H9 (cell line): ENCODE results near the gene YWHAH. TPM values are rescaled to one million over a fixed set of nuclear protein-coding genes. Genes with fewer than 3 reads are reported as not detected.

Experiments
- DNase-seq: peaks from one replicate; pipeline ENCODE4 v3.0.0-alpha.2; 2017
- H2AFZ ChIP-seq: one replicate; pipeline ENCODE4 v1.6.1; 2013; ENCODE audit warnings: mild to moderate bottlenecking, low read length, control low read depth, moderate library complexity
- H2AK5ac ChIP-seq: 2 replicates; pipeline ENCODE4 v1.6.1; 2013; ENCODE audit warnings: low read length, control low read depth, mixed read lengths; ENCODE audit not compliant: insufficient read length
- H2BK120ac ChIP-seq: one replicate; pipeline ENCODE4 v1.6.1; 2013; ENCODE audit warnings: low read depth, mild to moderate bottlenecking, low read length, control low read depth, inconsistent platforms; ENCODE audit not compliant: poor library complexity, severe bottlenecking
- H2BK12ac ChIP-seq: 2 replicates; pipeline ENCODE4 v1.6.1; 2013; ENCODE audit warnings: low read length, control low read depth, mixed read lengths, low read depth; ENCODE audit not compliant: insufficient read length
- H2BK15ac ChIP-seq: 2 replicates; pipeline ENCODE4 v1.6.1; 2013; ENCODE audit warnings: low read depth, low read length, control low read depth
- H2BK20ac ChIP-seq: one replicate; pipeline ENCODE4 v1.6.1; 2013; ENCODE audit warnings: low read depth, mild to moderate bottlenecking, low read length, control low read depth, inconsistent platforms; ENCODE audit not compliant: poor library complexity, severe bottlenecking
- H2BK5ac ChIP-seq: 2 replicates; pipeline ENCODE4 v1.6.1; 2013; ENCODE audit warnings: low read length, control low read depth, mixed read lengths; ENCODE audit not compliant: insufficient read length
- H3K14ac ChIP-seq: 2 replicates; pipeline ENCODE4 v1.6.1; 2013; ENCODE audit warnings: low read length, control low read depth; ENCODE audit not compliant: insufficient read depth
- H3K18ac ChIP-seq: 2 replicates; pipeline ENCODE4 v1.6.1; 2013; ENCODE audit warnings: low read depth, mild to moderate bottlenecking, mixed read lengths, low read length, control low read depth; ENCODE audit not compliant: insufficient read length
- H3K23ac ChIP-seq: 2 replicates; pipeline ENCODE4 v1.6.1; 2013; ENCODE audit warnings: low read length, control low read depth, mixed read lengths, low read depth; ENCODE audit not compliant: insufficient read length
- H3K23me2 ChIP-seq: 2 replicates; pipeline ENCODE4 v1.6.1; 2013; ENCODE audit warnings: low read depth, mild to moderate bottlenecking, mixed read lengths, low read length, control low read depth; ENCODE audit not compliant: insufficient read length, poor library complexity, severe bottlenecking
- H3K27ac ChIP-seq: 2 replicates; pipeline ENCODE4 v1.5.1; 2013; ENCODE audit warnings: low read length, control low read depth, mixed read lengths, low read depth; ENCODE audit not compliant: insufficient read length
- H3K27me3 ChIP-seq: 2 replicates; pipeline ENCODE4 v1.6.1; 2013; ENCODE audit warnings: low read length, control low read depth, inconsistent platforms; ENCODE audit not compliant: insufficient read depth
- H3K4ac ChIP-seq: 2 replicates; pipeline ENCODE4 v1.6.1; 2013; ENCODE audit warnings: low read depth, mild to moderate bottlenecking, control low read depth, inconsistent platforms, low read length, moderate library complexity
- H3K4me1 ChIP-seq: 2 replicates; pipeline ENCODE4 v1.6.1; 2013; ENCODE audit warnings: low read length, control low read depth, inconsistent platforms; ENCODE audit not compliant: insufficient read depth
- H3K4me2 ChIP-seq: 2 replicates; pipeline ENCODE4 v1.6.1; 2013; ENCODE audit warnings: low read length, control low read depth, mixed read lengths; ENCODE audit not compliant: insufficient read length, insufficient read depth
- H3K56ac ChIP-seq: 2 replicates; pipeline ENCODE4 v1.6.1; 2013; ENCODE audit warnings: low read depth, mild to moderate bottlenecking, mixed read lengths, low read length, control low read depth; ENCODE audit not compliant: insufficient read length
- H3K79me1 ChIP-seq: 2 replicates; pipeline ENCODE4 v1.6.1; 2013; ENCODE audit warnings: low read depth, mild to moderate bottlenecking, moderate library complexity, low read length, control low read depth, inconsistent platforms; ENCODE audit not compliant: insufficient read depth, poor library complexity, severe bottlenecking
- H3K79me2 ChIP-seq: 2 replicates; pipeline ENCODE4 v1.6.1; 2013; ENCODE audit warnings: low read length, control low read depth, inconsistent platforms; ENCODE audit not compliant: insufficient read depth
- H3K9ac ChIP-seq: 2 replicates; pipeline ENCODE4 v1.6.1; 2013; ENCODE audit warnings: low read length, control low read depth, mixed read lengths; ENCODE audit not compliant: insufficient read length; ENCODE audit errors: extremely low read depth
- H3K9me3 ChIP-seq: one replicate; pipeline ENCODE4 v1.6.1; 2013; ENCODE audit warnings: low read depth, low read length, inconsistent platforms; ENCODE audit not compliant: control insufficient read depth
- H3T11ph ChIP-seq: one replicate; pipeline ENCODE4 v1.6.1; 2013; ENCODE audit warnings: mild to moderate bottlenecking, low read length, control low read depth, inconsistent platforms
- H4K20me1 ChIP-seq: one replicate; pipeline ENCODE4 v1.6.1; 2013; ENCODE audit not compliant: control insufficient read depth, insufficient read length, insufficient read depth
- H4K5ac ChIP-seq: 2 replicates; pipeline ENCODE4 v1.6.1; 2013; ENCODE audit warnings: low read depth, mild to moderate bottlenecking, mixed read lengths, low read length, control low read depth; ENCODE audit not compliant: insufficient read length
- H4K8ac ChIP-seq: replicated peaks from 2 replicates; pipeline ENCODE4 v1.6.1; 2013; ENCODE audit warnings: low read length, control low read depth, mixed read lengths, low read depth; ENCODE audit not compliant: insufficient read length
- H4K91ac ChIP-seq: 2 replicates; pipeline ENCODE4 v1.6.1; 2013; ENCODE audit warnings: low read depth, mild to moderate bottlenecking, moderate library complexity, mixed read lengths, low read length, control low read depth; ENCODE audit not compliant: insufficient read length
- H3K27ac Mint-ChIP-seq, 3 experiments: 2 replicates in 2 of 3; 3 replicates in 1 of 3; pipeline ENCODE4 v1.8.0; 2020 to 2021; ENCODE audit warnings: mixed read lengths in 3 of 3, mild to moderate bottlenecking in 1 of 3, moderate library complexity in 1 of 3
- H3K27me3 Mint-ChIP-seq: 2 replicates; pipeline ENCODE4 v1.8.0; 2021; ENCODE audit warnings: low read depth, mild to moderate bottlenecking, moderate library complexity, mixed read lengths
- H3K36me3 Mint-ChIP-seq, 3 experiments: 2 replicates in 2 of 3; 3 replicates in 1 of 3; pipeline ENCODE4 v1.8.0; 2020 to 2021; ENCODE audit warnings: low read depth in 3 of 3, mixed read lengths in 3 of 3; ENCODE audit not compliant: insufficient read depth in 1 of 3
- H3K4me1 Mint-ChIP-seq, 2 experiments: 2 replicates each; pipeline ENCODE4 v1.8.0; 2020; ENCODE audit warnings: mixed read lengths in 2 of 2
- H3K4me3 Mint-ChIP-seq, 2 experiments: 2 replicates in 1 of 2; 3 replicates in 1 of 2; pipeline ENCODE4 v1.8.0; 2020 to 2021; ENCODE audit warnings: mild to moderate bottlenecking in 2 of 2, mixed read lengths in 2 of 2, moderate library complexity in 1 of 2
- H3K9me3 Mint-ChIP-seq, 2 experiments: 2 replicates in 1 of 2; 3 replicates in 1 of 2; pipeline ENCODE4 v1.8.0; 2020; ENCODE audit warnings: mild to moderate bottlenecking in 2 of 2, mixed read lengths in 2 of 2, moderate library complexity in 1 of 2
- WGBS: extraction: QIAGEN DNeasy Blood & Tissue Kit; methylation state at CpG from one replicate; pipeline ENCODE4 v1.1.7; 2013; ENCODE audit warnings: missing lambda C conversion rate, low lambda C conversion rate, mixed read lengths; ENCODE audit not compliant: insufficient read length; ENCODE audit errors: extremely low coverage; 5-methylcytosine and 5-hydroxymethylcytosine counted together
- total RNA-seq: library from RNA; stranded (reverse); gene quantifications from 2 replicates; pipeline ENCODE4 v1.2.1, GENCODE V29; 2021
- TF ChIP-seq, protein P1 (sequence below): fragments of 200-600 bp; sonication (generic); conservative IDR thresholded peaks from 3 replicates; pipeline ENCODE4 v1.8.0; 2021; ENCODE audit warnings: antibody characterized with exemption, mild to moderate bottlenecking

Gene YWHAH
- total RNA-seq, 1 experiment from 2014 or later, result 250 TPM

DNA sequence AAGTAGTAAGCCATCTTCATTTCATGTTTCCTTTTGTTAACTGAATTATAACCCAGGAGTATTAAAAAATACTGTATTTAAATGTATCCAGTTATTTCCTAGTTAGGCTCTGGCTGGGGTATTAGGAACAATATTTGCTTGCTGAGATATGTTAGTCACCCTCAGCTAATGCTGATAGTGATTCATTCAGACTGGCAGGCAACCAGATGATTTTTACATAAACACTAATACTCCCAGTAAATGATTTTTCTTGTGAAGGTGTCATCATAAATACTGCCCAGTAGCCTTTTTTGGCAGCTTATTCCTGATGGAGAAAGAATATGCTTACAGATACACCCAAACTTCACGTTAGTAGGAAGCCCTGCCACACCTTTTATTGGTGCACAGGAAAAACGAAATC, 8.1 kb downstream of the YWHAH start:
- peaks cover 37% of the 10 kb centered on the region in 2 experiments for H3K4me1 Mint-ChIP-seq
- H3K27me3 ChIP-seq, result no peaks in the 10 kb centered on the region
- H3K27me3 Mint-ChIP-seq, result no peaks in the 10 kb centered on the region
- no peak overlapping the region for H2AFZ ChIP-seq
- H4K91ac ChIP-seq, result no peak overlapping the region
- no peak overlapping the region for H3K56ac ChIP-seq
- no peak overlapping the region for H3K4me2 ChIP-seq
- H4K20me1 ChIP-seq, result no peaks in the 10 kb centered on the region
- H3K18ac ChIP-seq, result no peak overlapping the region
- H3K79me2 ChIP-seq, result peaks cover 47% of the 10 kb centered on the region; the same call in 1 of the 2 replicates
- no peak overlapping the region; a peak in 1 of 7 replicates for H3K27ac Mint-ChIP-seq
- peaks cover 39 to 62% (median 54%) of the 10 kb centered on the region in 3 experiments; a peak in 6 of 7 replicates for H3K36me3 Mint-ChIP-seq
- no peak overlapping the region for H2BK120ac ChIP-seq
- no peak overlapping the region for H3K23ac ChIP-seq
- H2AK5ac ChIP-seq, result no peak overlapping the region
- H3K9me3 ChIP-seq, result no peaks in the 10 kb centered on the region
- no peak overlapping the region for H3K14ac ChIP-seq
- no peaks in the 10 kb centered on the region for H3K23me2 ChIP-seq
- H3K4me3 Mint-ChIP-seq, result no peak overlapping the region
- H3K27ac ChIP-seq, result no peak overlapping the region
- no peaks in the 10 kb centered on the region for H3K9me3 Mint-ChIP-seq
- TF ChIP-seq, protein P1, sequence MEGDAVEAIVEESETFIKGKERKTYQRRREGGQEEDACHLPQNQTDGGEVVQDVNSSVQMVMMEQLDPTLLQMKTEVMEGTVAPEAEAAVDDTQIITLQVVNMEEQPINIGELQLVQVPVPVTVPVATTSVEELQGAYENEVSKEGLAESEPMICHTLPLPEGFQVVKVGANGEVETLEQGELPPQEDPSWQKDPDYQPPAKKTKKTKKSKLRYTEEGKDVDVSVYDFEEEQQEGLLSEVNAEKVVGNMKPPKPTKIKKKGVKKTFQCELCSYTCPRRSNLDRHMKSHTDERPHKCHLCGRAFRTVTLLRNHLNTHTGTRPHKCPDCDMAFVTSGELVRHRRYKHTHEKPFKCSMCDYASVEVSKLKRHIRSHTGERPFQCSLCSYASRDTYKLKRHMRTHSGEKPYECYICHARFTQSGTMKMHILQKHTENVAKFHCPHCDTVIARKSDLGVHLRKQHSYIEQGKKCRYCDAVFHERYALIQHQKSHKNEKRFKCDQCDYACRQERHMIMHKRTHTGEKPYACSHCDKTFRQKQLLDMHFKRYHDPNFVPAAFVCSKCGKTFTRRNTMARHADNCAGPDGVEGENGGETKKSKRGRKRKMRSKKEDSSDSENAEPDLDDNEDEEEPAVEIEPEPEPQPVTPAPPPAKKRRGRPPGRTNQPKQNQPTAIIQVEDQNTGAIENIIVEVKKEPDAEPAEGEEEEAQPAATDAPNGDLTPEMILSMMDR, result no peak
- no peak overlapping the region for H4K5ac ChIP-seq
- H3K4me1 ChIP-seq, result no peaks in the 10 kb centered on the region; the same call in none of the 2 replicates
- no peak for DNase-seq
- no peak overlapping the region for H4K8ac ChIP-seq
- peaks cover 21% of the 10 kb centered on the region for H3K79me1 ChIP-seq
- no peak overlapping the region for H3K9ac ChIP-seq
- H2BK20ac ChIP-seq, result no peak overlapping the region
- H2BK5ac ChIP-seq, result no peak overlapping the region
- H3T11ph ChIP-seq, result no peak overlapping the region
- no peak overlapping the region for H2BK15ac ChIP-seq
- H2BK12ac ChIP-seq, result no peak overlapping the region
- no CpG with 5 or more reads among the region's 2 CpGs for WGBS
- H3K4ac ChIP-seq, result no peak overlapping the region
